HTR-8/SVneo (cell line): ENCODE measurements around the gene RSPO4.

Experiments used
- DNase-seq: peaks from one replicate; pipeline ENCODE4 v3.0.0; 2011; ENCODE audit warnings: low spot score, mixed read lengths; ENCODE audit not compliant: insufficient read length
- FAIRE-seq: peaks from 2 replicates; lab custom pipeline; 2011; peaks lifted over from hg19 to GRCh38; lab: Jason Lieb, UNC

Gene RSPO4

GRCh38 chr20:949717-950116, 52.4 kb downstream of the RSPO4 start:
- DNase-seq: no peak
- no peak for FAIRE-seq

- FAIRE-seq: no peak
Observed at GRCh38 chr20:946826-947225, 55.3 kb downstream of the RSPO4 start.

GRCh38 chr20:945841-946240, 56.3 kb downstream of the RSPO4 start:
- FAIRE-seq (no peak), DNase-seq (no peak)

More at GRCh38 chr20:946826-947225, 55.3 kb downstream of the RSPO4 start:
- DNase-seq: no peak

GRCh38 chr20:944774-945410, 57.2 kb downstream of the RSPO4 start:
- FAIRE-seq (no peak), DNase-seq (no peak)

- DNase-seq (no peak), FAIRE-seq (no peak)
Observed at GRCh38 chr20:944148-944547, 58.0 kb downstream of the RSPO4 start.

GRCh38 chr20:942611-943010, 59.5 kb downstream of the RSPO4 start:
- DNase-seq (no peak), FAIRE-seq (no peak)

GRCh38 chr20:940926-941325, 61.2 kb downstream of the RSPO4 start:
- DNase-seq (no peak), FAIRE-seq (peak; percentile 26)

- no peak for DNase-seq
- FAIRE-seq: no peak
Observed at GRCh38 chr20:939606-940005, 62.5 kb downstream of the RSPO4 start.

GRCh38 chr20:934186-934840, 67.8 kb downstream of the RSPO4 start:
- FAIRE-seq: no peak
- no peak for DNase-seq

- DNase-seq (no peak), FAIRE-seq (no peak)
Observed at GRCh38 chr20:933029-933428, 69.1 kb downstream of the RSPO4 start.

GRCh38 chr20:931401-931800, 70.7 kb downstream of the RSPO4 start:
- DNase-seq: no peak

GRCh38 chr20:926670-927069, 75.4 kb downstream of the RSPO4 start:
- DNase-seq (no peak), FAIRE-seq (no peak)

More at GRCh38 chr20:931401-931800, 70.7 kb downstream of the RSPO4 start:
- no peak for FAIRE-seq

GRCh38 chr20:925516-925915, 76.6 kb downstream of the RSPO4 start:
- DNase-seq (no peak), FAIRE-seq (no peak)

- FAIRE-seq: no peak
- no peak for DNase-seq
Observed at GRCh38 chr20:924639-925038, 77.5 kb downstream of the RSPO4 start.

GRCh38 chr20:922781-923180, 79.3 kb downstream of the RSPO4 start:
- FAIRE-seq (no peak), DNase-seq (no peak)

- FAIRE-seq: no peak
- no peak for DNase-seq
Observed at GRCh38 chr20:921068-921467, 81.0 kb downstream of the RSPO4 start.

GRCh38 chr20:920311-920710, 81.8 kb downstream of the RSPO4 start:
- FAIRE-seq: no peak
- no peak for DNase-seq

GRCh38 chr20:919491-919916, 82.6 kb downstream of the RSPO4 start:
- FAIRE-seq (no peak), DNase-seq (no peak)

GRCh38 chr20:917416-917815, 84.7 kb downstream of the RSPO4 start:
- DNase-seq (no peak), FAIRE-seq (no peak)

- no peak for DNase-seq
- FAIRE-seq: no peak
Observed at GRCh38 chr20:916825-917224, 85.3 kb downstream of the RSPO4 start.

GRCh38 chr20:916125-916799, 85.8 kb downstream of the RSPO4 start, which contains the start of gene ANGPT4:
ANGPT4 (minus strand) TSS chr20:916334; CDS start chr20:916214, 120 bp downstream.
- no peak for FAIRE-seq
- no peak for DNase-seq
